HG03342 (cell line): ENCODE results near the gene XKR8.
"Not testable (repeated sequence)": the region's sequence is repeated elsewhere in the genome, so short reads cannot be mapped to it uniquely, and the experiment has no call there.

Experiments used
- ATAC-seq: cut with Tn5 transposase; IDR thresholded peaks from one replicate; pipeline ENCODE4 v1.9.1; 2021; ENCODE audit warnings: mild to moderate bottlenecking, moderate library complexity; ENCODE audit not compliant: unreplicated experiment

The XKR8 gene

GRCh38 chr1:27981145-27981544 is 21.4 kb downstream of the XKR8 start:
- ATAC-seq, result no peak

DNA sequence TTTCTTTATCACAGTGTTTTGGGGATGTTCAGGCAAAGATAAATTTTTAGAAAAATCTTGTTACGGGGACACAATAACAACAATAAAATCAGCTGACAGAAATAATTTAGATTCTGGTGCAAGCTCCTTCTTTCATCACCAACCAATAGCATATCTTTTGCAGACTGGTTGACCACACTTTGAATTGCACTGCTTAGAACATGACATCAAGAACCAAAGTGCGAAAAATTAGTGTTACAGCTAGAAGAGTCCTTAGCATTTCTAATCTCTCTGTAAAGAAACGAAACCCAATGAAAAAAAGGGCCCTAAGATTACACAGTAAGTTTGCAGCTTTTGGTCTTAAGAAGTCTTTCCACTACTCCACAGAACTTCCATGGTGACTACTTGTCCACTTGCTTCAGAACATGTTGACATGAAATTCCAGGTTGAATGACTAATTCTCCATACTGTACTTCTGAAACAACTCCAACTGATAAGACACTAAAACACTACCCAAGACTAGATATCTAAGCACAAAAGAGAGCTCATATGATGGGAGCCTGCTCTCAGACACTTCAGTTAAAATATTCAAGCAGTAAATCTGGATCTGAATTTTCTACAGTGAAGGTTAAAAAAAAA is 31.3 kb downstream of the XKR8 start:
- ATAC-seq, result no peak

DNA sequence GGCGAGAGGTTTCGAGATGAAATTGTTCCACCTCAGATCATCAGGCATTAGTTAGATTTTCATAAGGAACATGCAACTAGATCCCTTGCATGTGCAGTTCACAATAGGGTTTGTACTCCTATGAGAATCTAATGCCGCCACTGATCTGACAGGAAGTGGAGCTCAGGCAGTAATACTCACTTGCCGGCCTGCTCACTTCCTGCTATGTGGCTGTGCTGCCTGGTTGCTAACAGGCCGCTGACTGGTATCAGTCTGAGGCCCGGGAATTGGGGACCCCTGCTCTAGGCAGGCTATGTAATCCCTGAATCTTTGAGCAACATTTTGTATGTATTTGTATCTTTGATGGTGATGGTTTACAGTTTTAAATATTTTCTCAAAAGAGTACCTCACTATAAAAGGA is 32.5 kb downstream of the XKR8 start:
- ATAC-seq, result no peak

GRCh38 chr1:27993241-27993640 is 33.5 kb downstream of the XKR8 start:
- ATAC-seq, result no peak

DNA sequence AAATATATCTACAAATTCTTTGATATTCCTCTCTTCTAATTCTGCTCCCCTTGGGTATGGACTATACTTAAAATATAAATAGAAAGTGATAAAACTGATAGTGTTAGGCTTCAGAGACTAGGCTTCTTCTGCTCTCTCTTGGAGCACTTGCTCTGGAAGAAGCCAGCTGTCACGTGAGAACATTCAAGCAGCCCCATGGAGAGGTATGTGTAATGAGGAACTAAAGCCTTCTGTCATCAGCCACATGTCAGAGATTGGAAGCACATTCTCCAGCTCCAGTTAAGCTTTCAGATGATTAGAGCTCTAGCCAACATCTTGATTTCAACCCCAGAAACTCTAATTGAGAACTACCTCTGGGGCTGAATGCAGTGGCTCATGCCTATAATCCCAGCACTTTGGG is 34.3 kb downstream of the XKR8 start:
- ATAC-seq, result no peak

DNA sequence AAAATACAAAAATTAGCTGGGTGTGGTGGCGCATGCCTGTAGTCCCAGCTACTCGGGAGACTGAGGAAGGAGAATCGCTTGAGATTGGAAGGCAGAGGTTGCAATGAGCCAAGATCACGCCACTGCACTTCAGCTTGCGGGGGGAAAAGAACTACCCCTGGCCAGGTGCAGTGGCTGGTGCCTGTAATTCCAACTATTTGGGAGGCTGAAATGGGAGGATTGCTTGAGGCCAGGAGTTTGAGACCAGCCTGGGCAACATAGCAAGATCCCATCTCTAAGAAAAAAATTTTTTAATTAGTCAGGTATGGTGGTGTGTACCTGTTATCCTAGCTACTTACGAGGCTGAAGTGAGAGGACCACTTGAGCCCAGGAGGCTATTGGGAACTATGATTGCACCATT is 34.8 kb downstream of the XKR8 start:
- not testable (repeated sequence) for ATAC-seq

- no peak for ATAC-seq
Observed at GRCh38 chr1:27999055-27999454, 39.3 kb downstream of the XKR8 start.

- no peak for ATAC-seq
Observed at GRCh38 chr1:28002600-28002999, 42.8 kb downstream of the XKR8 start.

- not testable (repeated sequence) for ATAC-seq
Observed at GRCh38 chr1:28003117-28003516, 43.3 kb downstream of the XKR8 start.

DNA sequence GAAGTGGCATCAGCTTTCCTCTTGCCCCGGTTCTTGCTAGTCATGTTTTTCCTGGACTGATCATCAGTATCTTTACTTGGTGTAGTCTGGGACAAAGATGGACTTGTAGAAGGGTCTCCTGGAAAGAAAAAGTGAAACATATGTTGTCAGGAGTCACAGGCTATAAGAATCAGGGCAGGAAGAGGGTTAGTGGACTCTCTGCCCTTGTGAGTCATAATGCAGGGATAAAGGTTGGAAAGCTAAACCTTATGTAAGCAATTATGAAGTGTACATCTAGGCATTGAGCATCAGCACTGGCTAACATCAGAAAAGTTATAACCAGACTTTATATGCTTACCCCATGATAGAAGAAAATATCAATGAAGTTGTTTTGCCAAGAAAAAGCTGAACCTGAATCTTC is 51.2 kb downstream of the XKR8 start:
- ATAC-seq, result no peak
